NCI-H345 treated with DMSO at 0.1 percent for 48 hours (cell line): ENCODE results near the gene ITPKC.

ENCODE experiments used
- DNase-seq: peaks from one replicate; lab custom pipeline; 2025; ENCODE audit not compliant: unreplicated experiment; lab: John Stamatoyannopoulos, UW

ITPKC gene

GRCh38 chr19:40716482-40717324, at the start of gene ITPKC, which contains the start of gene COQ8B:
TSS of gene ITPKC (plus strand) at chr19:40717112. CDS start at chr19:40717136, 24 bp downstream.
TSS of gene COQ8B (minus strand) at chr19:40716886. CDS start at chr19:40714632, 2,254 bp downstream.
- DNase-seq = peak; percentile 99

- no peak for DNase-seq
Observed at GRCh38 chr19:40667602-40668001, 49.3 kb upstream of the ITPKC start.

- DNase-seq = no peak
Observed at GRCh38 chr19:40668991-40669614, 47.8 kb upstream of the ITPKC start.

GRCh38 chr19:40671404-40671803, 45.5 kb upstream of the ITPKC start:
- no peak for DNase-seq

GRCh38 chr19:40672038-40672437, 44.9 kb upstream of the ITPKC start:
- DNase-seq = no peak

- DNase-seq = no peak
Observed at GRCh38 chr19:40672573-40673299, 44.2 kb upstream of the ITPKC start.

GRCh38 chr19:40673397-40673796, 43.5 kb upstream of the ITPKC start:
- DNase-seq = no peak

GRCh38 chr19:40674291-40674690, 42.6 kb upstream of the ITPKC start:
- DNase-seq = no peak

GRCh38 chr19:40677156-40677555, 39.8 kb upstream of the ITPKC start:
- DNase-seq = no peak

GRCh38 chr19:40681039-40681438, 35.9 kb upstream of the ITPKC start:
- no peak for DNase-seq

- no peak for DNase-seq
Observed at GRCh38 chr19:40682431-40682964, 34.4 kb upstream of the ITPKC start.

GRCh38 chr19:40683437-40683836, 33.5 kb upstream of the ITPKC start:
- DNase-seq = no peak

GRCh38 chr19:40684280-40684679, 32.6 kb upstream of the ITPKC start:
- no peak for DNase-seq

- DNase-seq = no peak
Observed at GRCh38 chr19:40685016-40685526, 31.8 kb upstream of the ITPKC start.

GRCh38 chr19:40685563-40685962, 31.3 kb upstream of the ITPKC start:
- no peak for DNase-seq

- no peak for DNase-seq
Observed at GRCh38 chr19:40686882-40687524, 29.9 kb upstream of the ITPKC start.

- DNase-seq = no peak
Observed at GRCh38 chr19:40687525-40688016, 29.3 kb upstream of the ITPKC start.

GRCh38 chr19:40688309-40688708, 28.6 kb upstream of the ITPKC start:
- no peak for DNase-seq

- no peak for DNase-seq
Observed at GRCh38 chr19:40688987-40689338, 27.9 kb upstream of the ITPKC start.

- DNase-seq = peak; percentile 25
Observed at GRCh38 chr19:40689339-40690049, 27.4 kb upstream of the ITPKC start.
